Measurements from ENCODE around the gene ITGB5. TPM values are rescaled to one million over a fixed set of nuclear protein-coding genes. Genes with fewer than 3 reads are reported as not detected.

ITGB5 gene
- total RNA-seq, 1 experiment from 2014 or later = 132 TPM

GRCh38 chr3:124774327-124774718 lies 112.8 kb downstream of the ITGB5 start:
- POLR2A ChIA-PET = no interaction called here
- peaks cover 11% of the 10 kb centered on the region for H3K4me1 ChIP-seq
- no peaks in the 10 kb centered on the region for H3K9me3 Mint-ChIP-seq (ENCODE audit: unreplicated experiment)
- H3K36me3 ChIP-seq (ENCODE audit: control insufficient read depth, insufficient read depth, low read length) = peaks cover 3% of the 10 kb centered on the region; the same call in 1 of the 2 replicates
- peaks cover 15% of the 10 kb centered on the region for H3K4me1 Mint-ChIP-seq (ENCODE audit: low read depth, unreplicated experiment)
- H3K36me3 Mint-ChIP-seq (ENCODE audit: insufficient read depth, unreplicated experiment) = peaks cover 19% of the 10 kb centered on the region
- H3K27me3 Mint-ChIP-seq (ENCODE audit: insufficient read depth, unreplicated experiment) = no peaks in the 10 kb centered on the region
- CTCF ChIA-PET = interaction anchor here (0.9 to 1.5 kb wide), 3 partner anchors 12 to 127 kb away, joined by 3 to 4 read pairs (median 4); no protein-coding TSS in a partner anchor
- H3K27me3 ChIP-seq (replicated peaks; ENCODE audit: control insufficient read depth, insufficient read depth, low read length) = no peaks in the 10 kb centered on the region
- H3K27ac Mint-ChIP-seq (ENCODE audit: unreplicated experiment) = peak overlapping the region; percentile 62
- no peak overlapping the region for H3K4me3 ChIP-seq (ENCODE audit: low read depth, low read length)
- no peak for TF ChIP-seq CTCF (IDR thresholded peaks at IDR 0.05; ENCODE audit: insufficient read depth in 1 of 2, low read depth in 1 of 2, low read length in 1 of 2, severe bottlenecking in 1 of 2, unreplicated experiment in 1 of 2)
- BruUV-seq (replicated peaks) = no TSS peak
- H3K9me3 ChIP-seq = no peaks in the 10 kb centered on the region
- peak; percentile 22 to 54 for DNase-seq
- intact Hi-C loops (cut with micrococcal nuclease; ENCODE audit: unreplicated experiment) = no loop called here
- no peak overlapping the region for H3K4me3 Mint-ChIP-seq (ENCODE audit: unreplicated experiment)

DNA sequence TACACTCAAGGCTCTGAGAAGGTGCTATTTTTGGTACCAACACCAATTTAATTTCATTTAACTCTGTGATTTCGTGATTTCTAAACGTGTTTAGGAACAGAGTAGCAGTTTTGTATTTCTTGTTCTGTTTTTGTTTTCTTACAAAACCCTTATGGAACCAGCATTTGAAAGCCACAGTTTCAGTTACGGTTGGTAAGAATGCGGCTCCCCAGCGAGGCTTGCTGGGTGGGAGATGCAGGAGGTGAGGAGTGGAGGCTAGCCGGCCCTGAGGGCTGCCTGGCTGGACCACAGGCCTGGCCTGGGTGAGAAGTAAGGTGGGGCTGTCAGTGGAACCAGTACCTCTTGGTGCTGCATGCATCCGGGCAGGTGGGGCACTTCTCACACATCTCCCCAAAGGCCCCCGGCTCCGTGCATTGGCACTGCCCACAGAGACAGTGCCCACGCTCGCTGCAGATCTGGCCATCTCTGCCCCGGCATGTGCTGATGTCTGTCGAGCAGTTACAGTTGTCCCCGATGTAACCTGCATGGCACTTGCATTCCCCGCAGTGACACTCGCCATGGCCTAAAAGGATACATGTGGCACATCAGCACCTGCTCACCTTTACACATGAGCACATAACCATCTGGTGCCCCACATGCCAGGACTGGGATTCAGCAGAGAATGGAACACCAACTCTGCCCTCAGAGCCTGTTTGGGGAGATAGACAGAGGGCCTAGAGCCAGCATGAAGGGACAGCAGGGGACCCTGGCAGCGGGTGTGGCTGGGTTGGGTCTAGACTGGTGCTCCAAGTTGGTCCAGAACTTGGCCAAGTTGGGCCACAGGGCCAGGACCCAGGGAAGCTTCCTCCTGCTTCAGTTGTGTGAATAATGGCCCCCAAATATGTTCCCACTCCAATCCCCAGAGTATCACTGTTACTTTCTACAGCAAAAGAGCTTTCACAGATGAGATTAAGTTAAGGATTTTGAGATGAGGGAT lies 113.5 kb downstream of the ITGB5 start:
- ChIA-PET CTCF (interaction anchor here (0.9 to 1.5 kb wide), 3 partner anchors 13 to 127 kb away, joined by 3 to 4 read pairs (median 4); no protein-coding TSS in a partner anchor), POLR2A (no interaction called here)
- DNase-seq = no peak
- H3K9me3 Mint-ChIP-seq (ENCODE audit: unreplicated experiment) = no peaks in the 10 kb centered on the region
- no peak overlapping the region for H3K4me3 Mint-ChIP-seq (ENCODE audit: unreplicated experiment)
- H3K36me3 Mint-ChIP-seq (ENCODE audit: insufficient read depth, unreplicated experiment) = peaks cover 21% of the 10 kb centered on the region
- H3K27ac Mint-ChIP-seq (ENCODE audit: unreplicated experiment) = peak overlapping the region; percentile 62
- Histone ChIP-seq H3K9me3 (no peaks in the 10 kb centered on the region), H3K4me1 (peaks cover 11% of the 10 kb centered on the region), H3K27me3 (replicated peaks; ENCODE audit: control insufficient read depth, insufficient read depth, low read length) (no peaks in the 10 kb centered on the region), H3K4me3 (ENCODE audit: low read depth, low read length) (no peak overlapping the region), H3K36me3 (ENCODE audit: control insufficient read depth, insufficient read depth, low read length) (peaks cover 3% of the 10 kb centered on the region; the same call in 1 of the 2 replicates)
- no peaks in the 10 kb centered on the region for H3K27me3 Mint-ChIP-seq (ENCODE audit: insufficient read depth, unreplicated experiment)
- no peak for TF ChIP-seq CTCF (IDR thresholded peaks at IDR 0.05; ENCODE audit: insufficient read depth in 1 of 2, low read depth in 1 of 2, low read length in 1 of 2, severe bottlenecking in 1 of 2, unreplicated experiment in 1 of 2)
- BruUV-seq (replicated peaks) = no TSS peak
- peaks cover 15% of the 10 kb centered on the region for H3K4me1 Mint-ChIP-seq (ENCODE audit: low read depth, unreplicated experiment)
- intact Hi-C loops (cut with micrococcal nuclease; ENCODE audit: unreplicated experiment) = no loop called here

GRCh38 chr3:124772081-124772831 lies 114.9 kb downstream of the ITGB5 start:
- H3K36me3 ChIP-seq (ENCODE audit: control insufficient read depth, insufficient read depth, low read length) = peaks cover 3% of the 10 kb centered on the region; the same call in 1 of the 2 replicates
- no peak for DNase-seq
- H3K4me3 Mint-ChIP-seq (ENCODE audit: unreplicated experiment) = no peak overlapping the region
- peaks cover 30% of the 10 kb centered on the region for H3K36me3 Mint-ChIP-seq (ENCODE audit: insufficient read depth, unreplicated experiment)
- TF ChIP-seq CTCF (IDR thresholded peaks at IDR 0.05; ENCODE audit: insufficient read depth in 1 of 2, low read depth in 1 of 2, low read length in 1 of 2, severe bottlenecking in 1 of 2, unreplicated experiment in 1 of 2) = no peak
- no peaks in the 10 kb centered on the region for H3K27me3 ChIP-seq (replicated peaks; ENCODE audit: control insufficient read depth, insufficient read depth, low read length)
- intact Hi-C loops (cut with micrococcal nuclease; ENCODE audit: unreplicated experiment) = no loop called here
- CTCF ChIA-PET = interaction anchor here (0.5 kb wide), 1 partner anchor 413 kb away, joined by 5 read pairs; no protein-coding TSS in a partner anchor
- H3K27me3 Mint-ChIP-seq (ENCODE audit: insufficient read depth, unreplicated experiment) = no peaks in the 10 kb centered on the region
- POLR2A ChIA-PET = no interaction called here
- H3K27ac Mint-ChIP-seq (ENCODE audit: unreplicated experiment) = no peak overlapping the region
- peaks cover 15% of the 10 kb centered on the region for H3K4me1 Mint-ChIP-seq (ENCODE audit: low read depth, unreplicated experiment)
- H3K9me3 Mint-ChIP-seq (ENCODE audit: unreplicated experiment) = no peaks in the 10 kb centered on the region
- H3K4me3 ChIP-seq (ENCODE audit: low read depth, low read length) = no peak overlapping the region
- BruUV-seq (replicated peaks) = no TSS peak
- no peaks in the 10 kb centered on the region for H3K9me3 ChIP-seq
- H3K4me1 ChIP-seq = peaks cover 11% of the 10 kb centered on the region

Measured in Caco-2 (cell line).